Suppressor macrophage treated with lipopolysaccharide for 4 hours (primary cell): ENCODE results near the gene PRKG2.
"Not testable (repeated sequence)": the region's sequence is repeated elsewhere in the genome, so short reads cannot be mapped to it uniquely, and the experiment has no call there.

ENCODE experiments used
- DNase-seq: peaks from one replicate; pipeline ENCODE4 v3.0.0-alpha.2; 2020

PRKG2 gene, protein sequence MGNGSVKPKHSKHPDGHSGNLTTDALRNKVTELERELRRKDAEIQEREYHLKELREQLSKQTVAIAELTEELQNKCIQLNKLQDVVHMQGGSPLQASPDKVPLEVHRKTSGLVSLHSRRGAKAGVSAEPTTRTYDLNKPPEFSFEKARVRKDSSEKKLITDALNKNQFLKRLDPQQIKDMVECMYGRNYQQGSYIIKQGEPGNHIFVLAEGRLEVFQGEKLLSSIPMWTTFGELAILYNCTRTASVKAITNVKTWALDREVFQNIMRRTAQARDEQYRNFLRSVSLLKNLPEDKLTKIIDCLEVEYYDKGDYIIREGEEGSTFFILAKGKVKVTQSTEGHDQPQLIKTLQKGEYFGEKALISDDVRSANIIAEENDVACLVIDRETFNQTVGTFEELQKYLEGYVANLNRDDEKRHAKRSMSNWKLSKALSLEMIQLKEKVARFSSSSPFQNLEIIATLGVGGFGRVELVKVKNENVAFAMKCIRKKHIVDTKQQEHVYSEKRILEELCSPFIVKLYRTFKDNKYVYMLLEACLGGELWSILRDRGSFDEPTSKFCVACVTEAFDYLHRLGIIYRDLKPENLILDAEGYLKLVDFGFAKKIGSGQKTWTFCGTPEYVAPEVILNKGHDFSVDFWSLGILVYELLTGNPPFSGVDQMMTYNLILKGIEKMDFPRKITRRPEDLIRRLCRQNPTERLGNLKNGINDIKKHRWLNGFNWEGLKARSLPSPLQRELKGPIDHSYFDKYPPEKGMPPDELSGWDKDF

DNA sequence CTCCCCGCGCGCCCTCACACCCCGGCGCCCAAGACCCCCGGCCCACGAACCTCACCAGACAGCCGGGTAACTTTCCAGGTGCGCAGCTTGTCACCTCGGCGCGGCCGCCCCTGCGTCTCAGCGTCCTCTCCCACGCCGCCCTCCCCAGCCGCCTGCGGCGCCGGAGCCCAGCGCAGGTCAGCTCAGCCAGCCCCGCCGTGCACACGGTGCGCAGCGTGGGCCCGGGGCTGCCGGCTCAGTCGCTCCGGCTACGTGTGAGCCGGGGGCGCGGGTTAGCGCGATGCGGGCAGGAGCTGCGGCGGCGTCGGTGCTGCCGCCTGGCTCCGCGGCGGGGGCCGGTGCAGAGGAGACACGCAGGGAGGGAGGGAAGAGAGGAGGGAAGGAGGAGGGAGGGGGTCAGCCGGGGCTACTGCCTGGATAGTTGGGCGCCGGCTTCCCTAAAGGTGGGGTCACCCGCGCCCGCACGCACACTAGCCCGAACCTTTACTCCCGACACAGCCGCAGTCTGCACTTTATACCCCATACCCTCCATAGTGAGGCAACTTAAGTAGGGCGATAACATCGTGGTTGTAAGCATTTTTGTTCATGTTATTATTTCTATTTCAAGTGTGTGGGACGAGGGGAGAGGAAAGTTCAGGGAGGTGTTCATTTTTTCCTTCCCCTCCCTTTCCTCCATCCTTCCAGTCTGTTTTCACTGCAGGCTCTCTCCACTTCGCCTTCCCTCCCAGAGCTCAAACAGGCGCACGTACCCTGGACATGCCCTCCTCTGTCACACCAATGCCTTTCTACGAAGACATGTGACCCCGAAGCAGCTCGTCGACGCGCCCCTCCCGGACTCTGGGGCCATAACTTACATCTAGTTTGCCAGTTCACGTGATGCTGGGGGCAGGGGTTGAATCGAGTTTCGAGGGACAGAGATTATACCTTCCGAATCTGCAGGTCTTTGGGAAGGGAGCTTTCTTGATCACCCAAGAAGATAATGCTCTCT, at the start of gene PRKG2:
Gene PRKG2 (minus strand): TSS at position 342 of the 988 bp plus-strand sequence. CDS start 10,175 bp downstream, outside the sequence.
- no peak for DNase-seq

DNA sequence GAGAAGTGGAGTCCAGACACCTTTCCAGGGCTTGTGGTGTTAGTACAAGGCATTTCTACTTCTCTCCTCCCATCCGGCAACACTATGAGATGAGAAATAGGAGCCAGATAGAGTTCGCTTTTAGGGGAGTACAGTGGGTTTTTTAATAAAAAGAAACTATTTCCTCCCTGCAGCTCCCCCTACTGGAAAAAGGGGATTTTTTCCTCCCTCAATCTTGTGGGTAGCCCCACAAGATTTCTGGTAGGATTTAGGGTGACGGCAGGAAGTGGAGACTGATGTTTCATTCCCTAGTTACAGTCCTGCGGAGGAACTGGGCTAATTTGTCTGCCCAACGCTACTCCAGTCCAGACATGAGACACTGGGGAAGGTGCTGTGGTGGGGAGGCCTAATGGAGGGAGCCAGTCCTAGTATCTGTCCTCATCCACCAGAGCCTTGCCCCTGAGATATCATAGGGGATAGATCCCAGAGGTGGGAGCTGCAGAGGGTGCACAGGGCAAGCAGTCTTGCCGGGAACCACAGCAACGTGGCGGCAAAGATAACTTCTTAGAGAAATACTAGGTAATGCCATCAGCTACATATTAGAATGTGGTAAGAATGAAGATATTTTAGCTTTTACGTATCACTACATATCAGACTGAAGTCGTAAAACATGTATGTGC, 45.5 kb upstream of the PRKG2 start:
- no peak for DNase-seq

DNA sequence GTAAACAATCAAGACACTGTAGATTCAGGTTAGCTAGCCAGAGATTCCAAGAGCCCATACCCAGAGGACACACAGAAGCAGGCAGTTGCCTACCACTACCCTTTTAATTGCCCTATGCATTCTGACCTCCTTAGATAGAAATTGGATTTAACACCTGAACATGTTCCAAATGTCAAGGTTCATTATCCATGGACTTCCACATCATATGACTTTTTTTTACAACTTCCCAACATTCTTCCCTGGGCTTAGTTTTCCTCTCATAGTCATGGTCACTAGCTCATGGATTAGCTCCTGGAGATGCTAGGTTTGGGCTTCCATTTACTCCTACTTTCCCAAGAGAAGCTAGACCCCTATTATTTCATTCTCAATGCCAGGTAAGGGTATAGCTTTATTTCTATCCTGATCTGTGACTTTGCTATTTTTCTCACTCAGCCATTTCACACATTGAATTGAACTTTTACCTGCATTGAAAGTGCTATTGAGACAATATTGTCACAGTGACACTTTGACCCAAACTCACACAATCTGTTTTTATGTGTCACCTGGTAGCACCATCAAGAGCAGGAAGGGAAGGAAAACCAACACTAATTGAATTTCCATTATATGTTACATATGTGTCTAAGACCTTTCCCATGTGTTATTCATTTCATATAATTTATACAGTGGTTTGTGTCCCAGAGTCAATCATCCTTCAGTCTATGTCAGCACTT, 44.0 kb upstream of the PRKG2 start:
- DNase-seq, result no peak

DNA sequence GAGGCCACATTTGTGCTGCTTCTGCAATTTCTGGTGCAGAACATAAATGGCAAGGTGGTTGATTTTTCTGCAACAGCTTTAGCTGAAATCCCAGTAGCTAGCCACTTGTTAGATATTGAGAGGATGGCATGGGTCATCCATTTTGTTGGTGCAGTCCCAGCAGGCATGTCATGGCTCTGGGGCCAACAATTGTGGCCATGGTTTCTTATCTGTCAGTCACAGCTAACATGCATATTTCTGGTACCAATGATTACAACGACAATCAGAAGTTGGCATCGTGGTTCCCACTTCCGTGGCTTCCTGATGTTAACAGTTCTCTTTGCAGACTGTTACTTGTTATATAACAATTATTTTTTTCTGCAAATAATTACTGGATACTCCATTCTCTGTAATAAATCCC, 42.8 kb upstream of the PRKG2 start:
- DNase-seq, result no peak

DNA sequence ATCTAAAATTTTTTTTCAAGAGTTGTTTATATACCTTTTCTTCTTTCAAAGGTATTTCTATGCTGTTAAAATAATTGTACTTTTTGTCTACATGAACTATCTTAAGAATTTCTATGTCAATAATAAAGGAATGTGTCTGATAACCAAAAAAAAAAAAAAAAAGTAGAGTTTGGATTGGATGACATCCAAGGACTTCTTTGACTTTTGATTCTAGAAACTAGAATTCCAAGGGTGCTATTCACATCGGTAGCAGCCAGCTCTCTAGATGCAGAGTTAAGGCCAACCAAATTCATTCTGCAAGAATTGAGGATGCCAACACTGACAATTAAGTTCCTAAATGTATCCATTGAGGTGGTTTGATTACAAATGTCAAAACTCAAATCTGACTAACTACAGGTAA, 42.0 kb upstream of the PRKG2 start:
- no peak for DNase-seq

DNA sequence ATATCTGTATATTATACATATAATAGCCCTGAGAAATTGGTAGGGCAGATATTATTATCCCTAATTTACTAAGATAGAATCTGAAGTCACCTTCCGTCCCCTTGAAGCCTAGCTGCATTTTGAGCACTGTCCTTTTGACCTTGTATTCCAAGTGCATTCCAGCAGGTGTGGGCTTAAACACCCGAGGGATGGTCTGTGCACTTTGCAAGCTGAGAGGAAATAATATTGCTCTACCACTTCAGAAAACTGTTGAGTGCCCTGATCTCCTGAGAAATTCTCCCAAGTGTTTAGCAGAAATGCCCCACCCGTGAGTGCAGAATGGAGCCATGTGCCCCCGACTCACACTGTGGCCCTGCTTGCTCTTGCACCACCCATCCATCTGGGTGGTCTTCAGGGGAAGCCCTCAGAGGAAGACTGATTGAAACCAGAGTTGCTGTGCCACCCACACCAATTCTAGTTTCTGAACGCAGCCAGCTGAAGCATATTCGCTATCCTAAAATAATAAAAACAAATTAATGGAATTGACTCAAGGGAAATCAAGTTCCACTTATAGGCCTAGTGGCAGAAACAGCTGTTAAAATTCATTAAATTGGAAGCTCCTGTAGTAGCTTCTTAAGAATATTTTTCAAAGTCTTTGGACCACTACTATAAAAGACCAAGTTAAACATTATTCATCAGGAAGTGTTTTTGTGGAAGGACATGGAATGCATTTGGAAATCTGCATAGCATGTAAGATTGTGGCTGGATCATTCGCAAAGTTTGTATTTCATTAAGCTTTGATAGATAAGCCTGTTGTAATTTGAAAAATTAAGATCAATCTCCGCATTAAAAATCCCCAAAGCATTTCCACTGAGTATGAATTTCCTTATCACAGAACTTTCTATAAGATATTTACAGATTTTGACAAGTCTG, 41.3 kb upstream of the PRKG2 start:
- DNase-seq, result no peak

DNA sequence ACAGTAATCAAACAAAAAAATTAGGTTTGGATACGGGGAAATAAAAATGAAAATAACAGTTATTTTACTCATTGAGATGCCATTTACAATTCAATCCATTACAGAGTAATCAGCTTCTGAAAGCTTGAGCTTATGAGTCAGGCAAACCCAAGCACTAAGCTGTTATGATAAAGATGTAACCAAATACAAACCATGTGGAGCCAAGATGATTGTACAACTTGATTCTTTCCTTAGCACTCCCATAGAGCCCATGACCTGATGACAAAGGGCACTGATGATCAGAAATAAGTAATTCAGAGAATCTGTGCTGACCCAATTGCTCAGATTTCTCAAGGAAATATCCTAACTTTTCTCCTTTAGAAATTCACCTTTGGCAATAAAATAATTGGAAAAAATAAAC, 40.5 kb upstream of the PRKG2 start:
- no peak for DNase-seq

DNA sequence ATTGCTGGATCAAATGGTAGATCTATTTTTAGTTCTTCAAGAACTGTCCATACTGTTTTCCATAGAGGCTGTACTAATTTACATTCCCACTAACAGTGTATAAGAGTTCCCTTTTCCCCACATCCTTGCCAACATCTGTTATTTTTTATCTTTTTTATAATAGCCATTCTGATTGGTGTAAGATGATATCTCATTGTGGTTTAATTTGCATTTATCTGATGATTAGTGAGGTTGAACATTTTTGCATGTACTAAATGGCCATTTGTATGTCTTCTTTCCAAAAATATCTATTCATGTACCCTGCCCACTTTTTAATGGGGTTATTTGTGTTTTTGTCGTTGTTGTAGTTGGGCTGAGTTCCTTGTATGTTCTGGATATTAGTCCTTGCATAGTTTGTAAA, 35.4 kb upstream of the PRKG2 start:
- no peak for DNase-seq

DNA sequence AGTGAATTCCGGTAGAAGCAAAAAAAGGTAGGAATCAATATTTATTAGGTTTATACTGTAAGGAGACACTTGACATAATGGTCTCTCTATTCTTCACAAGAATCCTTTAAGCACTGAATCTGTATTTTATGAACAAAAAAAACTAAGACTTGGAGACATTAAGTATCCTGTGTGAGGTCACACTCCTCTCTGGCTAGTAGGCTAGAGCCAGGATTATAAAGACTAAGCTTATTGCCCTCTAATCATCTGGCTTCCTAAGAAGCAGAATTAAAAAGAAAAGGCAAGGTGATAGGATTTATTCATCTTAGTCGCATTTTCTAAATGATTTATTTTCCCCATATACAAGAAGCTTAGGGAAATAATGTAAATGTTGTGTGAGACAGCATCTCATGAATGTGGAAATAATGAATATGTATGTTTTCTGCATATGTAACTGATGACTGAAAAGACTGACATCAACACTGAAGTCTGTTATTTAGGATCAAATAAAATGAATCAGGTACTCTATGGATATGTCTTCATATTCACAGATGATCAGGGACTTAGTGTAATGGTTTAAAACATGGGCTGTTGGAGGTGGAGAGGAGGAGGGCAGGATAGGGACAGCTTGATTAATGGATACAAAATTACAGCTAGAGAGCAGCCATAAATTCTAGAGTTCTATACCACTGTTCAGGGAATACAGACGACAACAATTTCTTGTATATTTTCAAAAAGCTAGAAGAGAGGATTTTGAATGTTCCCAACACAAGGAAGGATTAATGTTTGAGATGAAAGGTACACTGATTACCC, 30.4 kb upstream of the PRKG2 start:
- DNase-seq, result no peak

DNA sequence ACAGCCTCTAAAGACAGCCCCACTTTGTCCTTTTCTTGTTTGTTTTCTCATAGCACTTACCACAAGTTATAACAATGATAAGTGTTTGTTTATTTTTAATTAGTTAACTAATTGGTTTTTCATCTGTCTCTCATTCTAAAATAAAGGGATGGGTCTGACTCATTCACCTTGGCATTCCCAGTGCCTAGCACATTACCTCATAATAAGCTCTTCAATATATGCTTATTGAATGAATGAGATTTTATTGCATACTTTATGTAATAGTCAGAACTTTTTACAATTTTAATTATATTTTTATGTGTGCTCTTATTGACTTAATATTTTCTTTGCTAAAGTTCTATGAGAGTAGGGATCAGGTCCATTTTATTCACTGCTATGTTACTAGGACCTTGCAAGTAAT, 22.8 kb upstream of the PRKG2 start:
- no peak for DNase-seq

DNA sequence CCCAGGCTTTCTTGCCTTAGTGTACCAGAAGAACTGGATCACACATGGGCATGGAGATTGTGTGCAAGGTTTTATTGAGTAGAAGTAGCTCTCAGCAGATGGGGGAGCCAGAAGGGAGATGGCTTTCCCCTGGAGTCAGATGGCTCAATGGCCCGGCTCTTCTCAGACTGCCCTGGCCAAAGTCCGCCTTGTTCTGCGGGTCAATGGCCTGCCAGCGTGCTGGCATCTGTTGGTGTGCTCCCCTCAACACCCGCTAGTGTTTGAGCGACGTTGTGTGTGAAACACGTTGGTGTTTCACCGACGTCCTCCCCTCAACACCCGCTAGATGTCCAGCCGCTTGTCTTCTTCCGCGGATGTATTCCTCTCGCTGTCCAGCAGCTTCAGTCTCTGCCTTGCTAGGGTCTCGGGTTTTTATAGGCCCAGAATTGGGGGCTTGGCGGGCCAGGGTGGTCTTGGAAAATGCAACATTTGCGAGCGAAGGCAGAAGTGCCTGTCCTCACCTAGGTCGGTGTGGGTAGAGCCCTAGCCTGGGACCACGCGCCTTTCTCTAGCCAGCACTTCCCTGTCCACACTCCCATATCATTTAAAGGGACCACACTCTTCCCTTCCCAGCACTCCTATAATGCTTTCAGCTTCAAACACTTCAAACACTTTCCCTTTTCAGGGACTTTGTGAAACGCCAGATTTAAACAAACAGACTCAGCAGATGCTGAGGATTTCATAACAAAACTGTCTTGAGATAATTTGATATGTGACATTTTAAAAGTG, 21.1 kb upstream of the PRKG2 start:
- no peak for DNase-seq

DNA sequence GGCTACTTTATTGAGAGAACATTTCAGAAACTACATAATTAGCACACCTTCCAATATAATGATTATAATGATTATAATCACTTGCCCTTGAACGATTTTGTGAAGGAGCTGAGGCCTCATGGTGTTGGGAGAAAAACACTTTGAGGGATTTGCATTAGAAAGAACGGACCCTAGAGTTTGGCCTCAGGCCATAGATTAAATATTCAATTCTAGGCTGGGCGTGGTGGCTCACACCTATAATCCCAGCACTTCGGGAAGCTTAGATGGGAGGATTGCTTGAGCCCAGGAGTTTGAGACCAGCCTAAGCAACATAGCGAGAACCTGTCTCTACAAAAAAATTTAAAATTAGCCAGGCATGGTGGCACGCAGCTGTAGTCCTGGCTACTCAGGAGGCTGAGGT, 12.9 kb upstream of the PRKG2 start:
- no peak for DNase-seq

DNA sequence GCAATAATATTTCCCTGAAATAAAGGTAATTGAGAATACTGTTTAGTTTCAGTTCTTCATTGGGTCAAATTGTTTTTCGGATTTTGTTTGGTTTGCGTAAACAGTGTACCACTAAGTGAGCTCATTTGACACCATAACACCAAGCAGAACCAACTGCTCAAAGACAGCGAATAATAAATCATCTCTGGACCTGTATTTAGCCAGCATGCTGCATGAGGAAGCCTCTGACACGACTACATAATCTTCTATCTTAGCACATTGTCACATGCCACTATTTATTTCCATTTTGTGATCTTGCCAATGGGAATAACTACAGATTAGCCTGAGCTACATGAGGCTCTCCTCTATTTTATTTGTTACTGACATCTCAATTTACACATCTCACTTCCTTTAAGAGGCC, 12.1 kb upstream of the PRKG2 start:
- no peak for DNase-seq

DNA sequence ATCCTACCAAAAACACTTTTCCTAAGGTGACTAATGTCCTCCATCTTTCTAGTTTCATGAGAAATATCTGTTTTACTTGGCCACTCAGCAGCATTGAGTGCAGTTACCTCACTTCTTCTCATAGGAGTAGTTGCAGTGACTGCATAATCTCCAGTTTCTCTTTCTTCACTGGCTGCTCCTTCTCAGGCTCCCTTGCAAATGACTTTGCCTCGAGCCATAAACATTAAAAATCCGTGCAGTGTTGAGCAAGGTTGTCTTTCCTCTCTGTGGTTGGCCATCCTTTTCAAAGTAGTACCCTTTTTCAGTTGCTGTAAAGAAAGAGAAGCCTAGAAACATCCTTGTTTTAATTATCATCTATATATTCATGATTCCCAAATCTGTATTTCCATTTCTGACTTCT, 10.2 kb upstream of the PRKG2 start:
- DNase-seq, result no peak

DNA sequence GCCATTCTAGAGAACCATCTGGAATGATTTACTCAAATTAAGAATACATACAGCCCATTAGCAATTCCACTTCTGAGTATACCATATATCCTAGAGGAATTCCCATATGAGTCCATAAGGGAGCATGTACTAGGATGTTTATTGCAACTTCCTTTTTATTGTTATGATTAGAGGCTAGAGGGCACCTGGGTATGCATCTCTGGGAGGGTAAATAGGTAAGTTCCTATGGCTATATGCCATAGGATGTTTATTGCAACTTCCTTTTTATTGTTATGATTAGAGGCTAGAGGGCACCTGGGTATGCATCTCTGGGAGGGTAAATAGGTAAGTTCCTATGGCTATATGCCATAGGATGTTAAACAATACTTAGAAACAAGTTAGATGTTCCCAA, 7.1 kb upstream of the PRKG2 start:
- DNase-seq, result not testable (repeated sequence)

DNA sequence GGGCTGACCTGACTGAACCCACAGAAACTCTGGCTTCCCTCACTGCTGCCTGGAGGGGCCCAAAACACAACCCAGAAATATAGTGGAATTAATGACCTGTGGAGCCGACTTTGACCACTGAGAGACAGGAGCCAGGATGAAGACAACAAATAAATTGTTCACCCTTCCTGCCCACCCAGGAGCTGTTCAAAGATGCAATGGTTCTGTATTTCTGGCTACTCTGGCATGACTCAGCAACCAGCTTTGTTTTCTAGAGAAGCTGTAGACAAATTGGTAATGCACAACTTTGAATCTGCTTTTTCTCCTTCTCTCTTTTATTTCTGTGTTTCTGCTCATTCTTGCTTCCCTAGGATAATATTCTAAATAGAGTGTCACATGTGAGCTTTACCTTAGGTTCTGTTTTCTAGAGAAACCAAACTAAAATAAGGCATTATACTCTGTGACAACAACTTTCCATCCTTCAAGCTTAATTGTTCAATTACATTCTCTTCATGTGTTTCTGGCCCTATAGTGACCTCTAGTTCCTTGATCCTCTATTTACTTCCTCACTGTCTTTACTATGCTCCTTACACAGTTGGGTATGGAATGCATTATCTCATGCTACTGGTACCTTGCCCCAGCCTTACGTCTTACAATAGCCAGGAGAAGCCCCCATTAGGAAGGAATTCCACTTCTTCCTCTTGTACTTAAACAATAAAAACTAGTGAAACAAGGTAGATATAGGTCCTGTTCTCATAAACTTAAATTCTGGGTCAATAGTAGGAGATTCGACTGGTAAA, 6.5 kb upstream of the PRKG2 start:
- no peak for DNase-seq

DNA sequence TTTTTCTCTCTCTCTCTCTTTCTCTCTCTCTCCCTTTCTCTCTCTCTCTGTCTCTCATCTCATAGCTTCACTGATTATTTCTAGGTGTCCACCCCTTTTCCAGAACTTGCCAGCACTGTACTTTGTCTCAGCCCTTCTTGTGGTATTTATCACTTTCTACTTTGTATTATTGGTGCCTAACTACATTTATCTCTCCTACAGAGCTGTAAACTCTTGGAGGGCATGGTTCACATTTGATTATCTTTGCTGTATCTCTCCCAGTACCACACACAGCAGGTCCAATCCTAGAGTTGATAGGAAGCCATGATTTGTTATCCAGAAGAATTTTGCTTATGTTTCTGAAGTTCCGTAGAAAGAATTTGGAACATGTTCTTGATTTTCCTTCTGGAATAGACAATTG, 5.2 kb upstream of the PRKG2 start:
- no peak for DNase-seq

DNA sequence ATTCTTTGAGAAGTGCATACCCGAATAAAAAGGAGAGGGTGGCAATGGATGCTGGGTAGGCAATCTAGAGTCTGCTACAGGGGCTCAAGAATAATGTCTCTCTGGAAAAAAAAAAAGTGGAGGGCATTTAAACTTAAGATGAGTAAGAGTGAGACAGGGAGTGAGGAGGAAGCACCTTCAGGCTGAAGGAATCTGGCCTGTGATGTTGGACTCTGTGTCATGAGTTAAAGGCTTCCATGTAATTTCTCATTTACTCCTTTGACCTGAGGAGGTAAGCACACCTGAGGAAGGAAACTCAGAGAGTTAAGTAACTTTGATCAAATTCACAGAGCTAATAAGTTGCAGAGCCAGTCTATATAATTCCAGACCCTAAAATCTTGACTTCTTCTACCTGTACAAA, 3.2 kb upstream of the PRKG2 start:
- DNase-seq, result no peak
